Stimulated activated CD4-positive, alpha-beta T cell treated with anti-CD3 and anti-CD28 coated beads, Interleukin-12 subunit alpha, Interleukin-12 subunit beta, amount 100 ng/mL, for 24 hours (primary cell): ENCODE measurements around the gene LHX8.

ENCODE experiments used
- DNase-seq, 2 experiments: peaks; one replicate each; pipeline ENCODE4 v3.0.0-alpha.2; 2020; ENCODE audit warnings: low read depth in 2 of 2

LHX8 gene

GRCh38 chr1:75203415-75204277 is 69.5 kb downstream of the LHX8 start:
- DNase-seq: no peak

- no peak for DNase-seq
These were observed 74.7 kb downstream of the LHX8 start for GRCh38 chr1:75208862-75209261.
